HG03045 (cell line): Measurements from ENCODE around the gene GCK.

Experiments used
- ATAC-seq: cut with Tn5 transposase; IDR thresholded peaks from one replicate; pipeline ENCODE4 v1.9.1; 2021; ENCODE audit warnings: mild to moderate bottlenecking, moderate library complexity; ENCODE audit not compliant: unreplicated experiment

The GCK gene

DNA sequence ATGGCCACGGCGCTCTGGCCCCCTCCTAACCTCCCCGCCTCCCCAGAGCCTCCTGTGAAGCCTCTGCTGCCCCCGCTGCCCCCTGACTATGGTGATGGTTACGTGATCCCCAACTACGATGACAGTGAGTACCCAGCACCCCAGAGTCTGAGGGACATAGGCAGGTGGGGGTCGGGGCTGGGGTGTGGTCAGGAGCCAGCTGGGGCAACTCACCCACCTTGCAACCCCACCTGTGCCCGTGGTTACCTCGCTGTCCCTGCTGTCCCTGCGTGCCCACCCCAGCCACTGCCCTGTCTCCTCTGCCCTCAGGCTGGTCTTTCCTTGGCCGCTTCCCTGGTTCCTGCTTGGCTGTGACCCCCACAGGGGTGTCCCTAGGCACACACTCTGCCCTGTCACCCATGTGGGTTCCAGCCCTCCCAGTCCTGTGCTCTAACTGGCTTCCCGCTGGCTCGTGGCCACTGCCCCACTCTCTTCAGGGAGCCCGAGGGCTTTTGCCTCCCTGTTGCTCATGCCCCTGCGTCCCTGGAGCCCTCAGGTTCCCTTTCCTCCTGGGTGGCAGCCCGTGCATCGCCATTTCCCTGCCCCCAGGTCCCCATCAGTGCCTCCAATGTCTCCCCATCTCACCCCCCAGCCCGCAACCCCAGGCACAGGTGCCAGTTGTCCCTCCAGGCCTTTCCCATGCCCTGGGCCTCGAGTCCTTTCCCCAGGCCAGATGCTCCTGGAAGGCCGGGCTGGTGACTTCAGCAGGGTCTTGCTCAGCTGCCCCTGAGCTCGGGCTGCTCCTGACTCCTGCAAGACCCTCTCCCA is 81.1 kb downstream of the GCK start:
- no peak for ATAC-seq

DNA sequence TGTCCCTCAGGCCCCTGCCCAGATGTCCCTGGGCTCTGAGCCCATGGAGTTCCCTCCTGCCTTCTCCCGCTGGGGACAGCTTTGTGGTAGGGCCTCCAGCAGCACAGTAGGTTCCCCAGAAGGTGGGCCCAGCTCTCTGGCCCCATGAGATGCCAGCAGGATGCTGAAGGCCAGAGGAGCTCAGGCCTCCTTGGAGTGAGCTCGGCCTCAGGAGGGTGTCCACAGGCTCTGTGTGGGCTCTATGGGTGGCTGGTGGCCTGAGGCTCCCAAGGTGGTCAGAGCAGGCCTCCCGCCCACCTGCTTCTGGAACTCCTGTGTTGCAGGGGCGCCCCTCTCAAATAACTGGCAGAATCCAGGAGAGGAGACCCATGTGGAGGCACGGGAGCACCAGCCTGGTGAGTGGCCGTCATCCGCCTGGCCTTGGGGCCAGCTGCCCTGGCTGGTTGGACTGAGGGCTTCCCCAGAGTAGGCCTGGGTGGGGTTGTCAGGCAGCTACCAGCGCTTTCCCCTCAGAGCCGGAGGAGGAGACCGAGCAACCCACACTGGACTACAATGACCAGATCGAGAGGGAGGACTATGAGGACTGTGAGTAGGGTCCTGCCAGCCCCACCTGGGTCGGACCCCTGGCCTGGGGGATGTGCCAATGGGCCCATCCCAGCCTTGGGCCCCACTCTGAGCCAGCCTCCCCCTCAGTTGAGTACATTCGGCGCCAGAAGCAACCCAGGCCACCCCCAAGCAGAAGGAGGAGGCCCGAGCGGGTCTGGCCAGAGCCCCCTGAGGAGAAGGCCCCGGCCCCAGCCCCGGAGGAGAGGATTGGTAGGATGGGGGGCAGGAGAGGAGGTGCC is 81.9 kb downstream of the GCK start:
- ATAC-seq = no peak

DNA sequence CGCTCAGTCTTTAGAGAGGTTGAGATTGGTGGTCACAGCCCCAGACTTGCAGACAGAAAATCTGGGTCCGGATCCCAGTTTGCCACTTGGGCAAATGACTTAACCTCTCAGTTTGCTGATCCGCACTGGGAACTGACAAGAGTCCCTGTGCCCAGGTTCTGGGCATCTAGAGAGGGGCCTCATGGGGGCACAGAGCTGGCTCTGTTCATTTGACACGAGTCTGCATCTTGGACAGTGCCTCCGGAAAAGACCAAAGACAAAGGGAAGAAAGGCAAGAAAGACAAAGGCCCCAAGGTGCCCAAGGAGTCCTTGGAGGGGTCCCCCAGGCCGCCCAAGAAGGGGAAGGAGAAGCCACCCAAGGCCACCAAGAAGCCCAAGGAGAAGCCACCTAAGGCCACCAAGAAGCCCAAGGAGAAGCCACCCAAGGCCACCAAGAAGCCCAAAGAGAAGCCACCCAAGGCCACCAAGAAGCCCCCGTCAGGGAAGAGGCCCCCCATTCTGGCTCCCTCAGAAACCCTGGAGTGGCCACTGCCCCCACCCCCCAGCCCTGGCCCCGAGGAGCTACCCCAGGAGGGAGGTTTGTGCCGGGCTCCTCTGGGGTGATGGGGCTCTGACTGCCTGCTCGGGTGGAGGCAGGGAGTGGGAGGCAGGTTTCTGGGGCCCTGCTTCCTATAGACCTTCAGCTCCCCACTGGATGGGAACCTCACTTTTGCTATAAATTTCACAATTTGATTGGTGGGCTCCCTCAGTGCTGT is 82.8 kb downstream of the GCK start:
- ATAC-seq = no peak

DNA sequence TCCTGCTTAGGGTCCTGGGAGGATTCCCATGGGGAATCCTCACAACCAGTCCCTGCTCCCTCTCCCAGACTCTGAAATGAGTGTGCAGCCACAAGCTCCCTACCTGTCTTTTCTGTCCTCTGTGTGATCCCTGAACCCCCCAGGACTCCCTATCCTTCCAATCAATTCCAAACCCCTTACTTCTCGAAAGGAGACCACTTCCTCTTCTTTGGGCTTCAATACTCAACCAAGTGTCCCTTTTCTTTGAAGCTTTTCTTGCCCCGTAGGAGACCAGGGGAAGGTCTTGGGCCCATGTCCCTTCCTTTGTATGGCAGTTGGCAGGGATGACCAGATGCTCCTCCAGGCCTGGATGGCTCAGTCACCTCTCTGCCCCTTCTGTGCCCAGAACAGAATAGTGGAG is 83.4 kb downstream of the GCK start:
- ATAC-seq = no peak

DNA sequence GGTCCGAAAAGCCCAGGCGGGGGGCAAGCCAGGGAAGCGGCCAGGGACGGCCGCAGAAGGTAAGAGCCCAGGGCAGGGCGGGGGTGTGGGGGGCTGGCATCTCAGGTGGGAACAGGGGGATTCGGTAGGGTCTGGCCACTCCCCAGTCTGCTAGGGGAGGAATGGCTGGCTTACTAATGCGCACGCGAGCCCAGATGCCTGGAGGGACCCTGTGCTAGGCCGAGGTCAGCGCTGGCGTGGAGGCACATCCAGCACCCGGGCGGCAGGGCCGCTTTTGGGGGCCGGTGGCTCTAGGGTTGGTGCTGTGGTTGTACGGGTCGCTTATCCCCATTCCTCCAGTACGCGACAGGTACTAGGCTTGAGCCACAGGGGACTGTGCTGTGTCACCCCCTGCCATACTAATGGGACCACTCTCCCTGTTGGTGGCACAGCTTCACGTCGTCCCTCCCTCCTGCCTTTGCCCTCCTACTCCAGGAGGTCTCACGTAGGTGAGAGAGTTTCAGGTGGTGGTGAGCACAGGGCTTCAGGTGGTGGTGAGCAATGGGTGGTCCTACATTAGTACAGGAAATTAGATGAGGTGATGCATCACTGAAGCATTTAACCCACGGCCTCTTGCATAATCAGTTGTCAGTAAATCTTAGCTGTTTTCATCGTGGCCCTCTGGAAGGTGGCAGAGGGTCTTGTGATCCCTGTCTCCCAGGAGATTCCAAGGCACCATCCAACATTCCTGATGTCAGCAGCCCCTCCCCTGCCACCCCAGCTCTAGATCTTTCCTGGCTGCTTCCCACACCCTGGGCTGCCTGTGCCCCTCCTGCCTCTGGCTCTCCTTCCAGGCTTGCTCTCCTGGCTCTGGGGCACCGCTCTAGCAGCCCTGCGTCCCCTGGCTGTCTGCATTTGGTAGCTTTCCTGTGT is 84.1 kb downstream of the GCK start:
- no peak for ATAC-seq

DNA sequence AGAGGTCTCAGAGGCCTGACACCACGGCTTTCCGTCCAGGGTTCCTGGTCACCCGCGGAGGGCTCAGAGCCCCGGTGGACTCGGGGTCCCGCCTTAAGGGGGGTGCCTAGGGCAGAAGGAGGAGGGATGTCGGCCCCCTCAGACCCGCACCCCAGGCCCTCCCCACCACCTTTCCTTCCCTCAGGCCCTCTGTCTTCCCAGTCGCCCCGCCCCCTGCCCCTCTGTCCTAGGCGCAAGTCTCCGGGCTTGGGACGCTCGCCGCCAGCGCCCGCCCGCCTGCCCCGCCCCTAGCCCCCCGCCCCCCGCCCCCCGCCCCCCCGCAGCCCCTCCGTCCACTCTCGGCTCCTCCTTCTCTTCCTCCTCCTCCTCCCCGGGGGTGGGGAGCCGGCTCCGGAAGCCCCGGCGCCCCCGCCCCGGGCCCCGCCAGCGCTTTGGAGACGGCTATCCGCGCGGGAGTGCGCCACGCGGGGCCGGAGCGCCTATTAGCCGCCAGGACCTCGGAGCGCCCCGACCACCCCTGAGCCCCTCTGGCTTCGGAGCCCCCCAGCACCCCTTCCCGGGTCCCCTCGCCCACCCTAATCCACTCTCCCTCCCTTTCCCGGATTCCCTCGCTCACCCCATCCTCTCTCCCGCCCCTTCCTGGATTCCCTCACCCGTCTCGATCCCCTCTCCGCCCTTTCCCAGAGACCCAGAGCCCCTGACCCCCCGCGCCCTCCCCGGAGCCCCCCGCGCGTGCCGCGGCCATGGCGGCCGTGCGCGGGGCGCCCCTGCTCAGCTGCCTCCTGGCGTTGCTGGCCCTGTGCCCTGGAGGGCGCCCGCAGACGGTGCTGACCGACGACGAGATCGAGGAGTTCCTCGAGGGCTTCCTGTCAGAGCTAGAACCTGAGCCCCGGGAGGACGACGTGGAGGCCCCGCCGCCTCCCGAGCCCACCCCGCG is 85.0 kb downstream of the GCK start, which contains the start of gene AEBP1:
Gene AEBP1, plus strand, starts transcription at position 423 of the 937 bp plus-strand sequence. Its CDS starts 321 bp downstream, at position 744.
- no peak for ATAC-seq

DNA sequence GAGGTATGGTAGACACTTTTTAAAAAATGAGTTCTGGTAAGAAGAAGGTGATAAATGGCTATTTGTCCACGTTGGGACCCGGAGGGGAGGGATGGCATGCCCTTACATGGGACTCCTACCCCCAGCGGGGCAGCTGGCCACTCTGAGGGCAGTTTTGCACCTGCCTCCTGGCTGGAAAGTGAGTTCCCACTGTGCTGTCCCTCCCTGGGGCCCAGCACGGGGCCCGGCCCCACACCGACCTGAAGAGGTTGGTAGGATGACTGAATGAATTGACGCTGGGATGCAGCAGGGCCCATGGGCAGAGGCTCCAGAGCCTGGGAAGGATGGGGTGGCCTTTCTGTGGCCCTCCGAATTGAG is 85.7 kb downstream of the GCK start:
- no peak for ATAC-seq

DNA sequence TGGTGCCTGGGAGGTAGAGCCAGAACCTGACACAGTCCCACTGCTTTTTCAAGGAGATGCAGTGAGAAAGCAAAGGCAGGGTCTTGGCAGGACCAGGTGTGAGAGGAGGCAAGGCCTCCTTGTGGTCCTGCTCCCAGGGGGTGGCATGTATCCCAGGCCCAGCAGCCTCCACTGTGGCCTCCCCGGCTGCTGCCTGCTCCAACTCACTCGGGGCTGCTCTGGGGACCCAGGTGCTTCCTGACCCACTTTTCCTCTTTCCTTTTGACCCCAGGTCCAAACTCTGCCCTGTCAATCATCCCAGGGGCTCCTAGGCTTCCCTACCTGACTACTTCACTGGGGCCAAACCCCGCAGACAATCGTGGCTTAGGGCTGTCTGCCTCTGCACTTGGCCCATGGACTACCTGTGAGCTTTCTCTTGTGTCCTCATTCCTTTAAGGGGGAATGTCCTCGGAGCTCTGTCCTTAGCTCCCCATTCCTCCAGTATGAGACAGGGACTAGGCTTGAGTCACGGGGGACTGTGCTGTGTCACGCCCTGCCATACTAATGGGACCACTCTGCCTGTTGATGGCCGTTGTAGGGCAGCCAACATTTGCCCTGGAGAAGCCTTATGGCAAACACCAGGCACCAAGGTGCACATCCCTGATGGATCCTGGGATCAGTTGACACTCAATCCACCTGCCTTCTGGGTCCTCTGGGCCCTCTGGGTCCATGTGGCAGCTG is 86.2 kb downstream of the GCK start:
- ATAC-seq = no peak

DNA sequence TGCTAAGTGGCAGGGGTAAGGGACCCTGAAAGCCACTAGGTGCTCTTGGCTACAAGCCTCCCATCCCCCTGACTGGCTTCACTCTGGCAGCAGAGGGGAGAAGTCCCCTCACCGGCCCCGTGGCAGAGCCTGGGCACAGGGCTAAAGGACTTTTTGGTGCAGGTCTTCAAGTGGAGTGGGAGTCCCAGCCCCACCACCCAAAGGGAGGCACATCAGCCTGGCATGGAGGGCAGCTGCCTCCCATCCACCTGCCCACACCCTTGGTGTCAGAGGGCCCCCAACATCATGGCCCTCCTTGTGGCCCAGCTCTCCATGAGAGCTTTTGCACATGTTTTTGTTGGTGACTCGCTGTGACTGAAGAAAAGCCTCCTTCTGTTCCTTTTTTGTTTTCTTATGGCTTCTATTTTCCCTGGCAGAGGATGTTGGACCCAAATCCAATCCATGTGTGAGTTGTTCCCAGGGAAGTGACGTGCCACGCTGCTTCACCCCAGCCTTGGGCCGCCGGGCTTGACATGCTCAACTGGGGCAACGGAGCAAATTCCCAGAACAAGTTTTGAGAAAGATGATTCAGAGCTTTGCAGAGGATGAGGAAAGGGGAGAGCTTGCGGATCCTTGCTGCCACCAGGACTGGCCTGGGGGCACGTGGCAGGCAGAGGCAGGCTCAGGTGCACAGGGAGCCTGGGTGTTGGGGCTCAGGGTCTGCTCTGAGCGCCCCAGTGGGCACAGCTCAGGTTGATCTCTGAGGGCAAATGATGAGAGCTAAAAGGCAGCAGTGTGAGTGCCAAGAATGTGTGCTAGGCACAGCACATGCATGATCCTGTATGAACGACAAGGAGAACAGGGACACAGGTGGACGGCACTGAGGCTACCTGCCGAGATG is 87.0 kb downstream of the GCK start:
- ATAC-seq = no peak

DNA sequence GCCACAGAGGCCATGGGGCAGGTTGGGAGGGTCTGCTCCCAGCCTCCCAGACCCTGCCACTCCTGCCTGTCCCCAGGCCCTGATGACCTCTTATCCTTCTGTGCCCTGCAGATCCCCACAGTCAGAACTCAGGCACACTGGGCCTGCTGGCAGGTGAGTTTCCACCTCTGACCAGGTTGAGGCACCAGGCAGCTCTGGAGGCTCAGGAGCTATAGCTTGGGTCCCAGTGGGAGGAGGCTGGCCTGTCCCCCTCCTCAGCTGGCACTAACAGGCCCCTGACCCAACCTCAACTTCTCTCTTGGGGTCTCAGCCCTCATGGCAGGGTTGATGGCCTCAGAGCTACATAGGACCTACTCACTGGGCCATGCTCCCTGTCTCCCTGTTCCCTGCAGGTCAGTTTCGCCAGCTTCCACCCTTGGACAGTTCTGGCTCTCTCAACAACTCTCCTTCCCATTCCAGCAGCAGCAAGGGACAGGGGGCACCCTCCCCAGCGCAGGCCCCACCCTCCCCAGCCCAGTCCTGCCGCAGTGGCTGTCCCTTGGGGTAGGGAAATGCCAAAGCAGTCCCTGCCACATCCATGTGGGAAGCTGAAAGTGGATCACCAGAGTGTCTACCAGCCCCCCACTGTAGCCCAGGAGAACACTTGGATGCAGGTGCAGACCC is 87.8 kb downstream of the GCK start:
- no peak for ATAC-seq

DNA sequence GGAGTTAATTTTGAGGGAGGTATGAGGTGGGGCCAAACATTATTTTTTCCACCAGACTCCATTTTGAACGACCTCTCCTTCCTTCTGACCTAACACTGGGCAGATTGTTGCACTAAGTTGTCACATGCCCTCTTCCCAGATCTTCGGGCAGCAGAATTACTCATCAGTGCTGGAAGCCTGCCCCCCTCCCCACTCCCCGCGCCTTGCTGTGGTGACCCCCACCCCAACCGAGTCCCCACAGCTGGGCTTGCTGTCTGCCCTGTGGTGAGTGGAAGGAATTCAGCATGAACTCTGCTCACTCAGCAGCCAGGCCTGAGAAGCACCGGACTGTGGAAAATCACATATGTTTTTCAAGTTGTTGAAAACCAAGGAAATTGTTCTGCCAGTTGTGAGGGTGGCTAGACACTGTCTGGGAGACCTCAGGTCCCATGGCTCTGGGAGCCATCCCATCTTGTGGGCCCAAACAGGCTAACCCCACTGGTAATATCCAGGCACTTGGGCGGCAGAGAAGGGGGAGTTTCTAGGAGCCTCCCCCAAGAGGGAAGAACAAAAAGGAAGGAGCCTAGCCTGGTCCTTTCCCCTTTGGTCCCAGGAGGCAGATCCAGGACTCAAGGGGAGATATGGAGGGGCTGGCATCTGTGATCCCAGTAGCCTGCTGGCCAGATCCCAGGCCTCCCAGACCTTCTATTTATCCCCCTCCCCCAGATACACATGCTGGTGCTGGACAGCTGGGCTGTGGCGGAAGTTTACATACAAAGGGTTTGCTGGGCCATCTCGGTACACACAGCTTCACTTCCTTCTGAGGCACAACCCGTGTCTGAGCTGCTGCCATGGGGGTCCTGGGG is 88.6 kb downstream of the GCK start:
- no peak for ATAC-seq

DNA sequence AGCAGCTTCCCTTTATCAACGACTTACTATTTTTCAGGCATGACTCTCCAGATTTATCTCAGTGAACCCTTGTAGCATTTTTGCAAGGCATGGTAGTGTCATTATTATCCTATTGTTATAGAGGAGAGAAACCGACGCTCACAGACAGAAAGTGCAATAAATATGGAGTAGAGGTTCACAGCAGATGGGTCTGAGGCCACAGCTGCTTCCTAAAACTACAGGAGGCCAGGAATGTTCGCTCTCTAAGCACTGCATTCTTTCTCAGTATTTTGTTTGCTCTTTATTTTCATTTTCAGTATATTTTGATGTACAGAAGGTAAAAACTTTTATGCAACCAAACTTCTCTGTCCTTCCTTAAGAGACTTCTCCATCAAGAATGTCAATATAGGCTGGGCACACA is 89.6 kb downstream of the GCK start:
- ATAC-seq = no peak

DNA sequence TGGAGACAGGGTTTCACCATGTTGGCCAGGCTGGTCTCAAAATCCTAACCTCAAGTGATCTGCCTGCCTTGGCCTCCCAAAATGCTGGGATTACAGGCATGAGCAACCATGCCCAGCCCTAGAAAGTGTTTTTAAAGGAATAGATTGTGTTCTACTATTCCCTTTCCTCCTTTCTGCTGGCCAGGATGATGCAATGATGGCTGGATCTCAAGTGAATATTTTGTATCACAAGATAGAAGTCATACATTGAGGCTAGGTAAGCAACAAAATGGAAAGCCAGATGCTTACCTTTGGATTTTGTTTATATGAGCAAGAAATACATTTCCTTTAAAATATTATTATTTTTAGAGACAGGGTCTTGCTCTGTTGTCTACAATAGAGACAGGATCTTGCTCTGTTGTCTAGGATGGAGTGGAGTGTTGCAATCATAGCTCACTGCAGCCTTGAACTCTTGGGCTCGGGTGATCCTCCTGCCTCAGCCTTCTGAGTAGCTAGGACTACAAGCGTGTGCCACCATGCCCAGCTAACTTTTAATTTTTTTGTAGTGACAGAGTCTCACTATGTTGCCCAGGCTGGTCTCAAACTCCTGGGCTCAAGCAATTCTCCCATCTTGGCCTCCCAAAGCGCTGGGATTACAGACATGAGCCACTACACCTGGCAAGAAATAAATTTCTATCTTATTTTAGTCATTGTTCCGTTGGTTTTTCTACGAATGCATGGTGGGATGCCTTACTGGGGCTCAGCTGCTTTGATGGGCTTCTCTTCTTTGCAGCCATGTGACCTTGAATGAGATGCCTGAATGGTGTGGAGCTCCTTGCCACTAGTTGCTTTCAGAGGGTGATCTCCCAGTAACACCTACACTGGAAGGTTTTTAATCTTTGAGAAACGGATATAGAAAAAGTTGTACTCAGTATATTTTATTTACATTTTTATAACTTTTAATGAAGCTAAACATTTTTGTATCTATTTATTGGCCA is 90.9 kb downstream of the GCK start:
- no peak for ATAC-seq

DNA sequence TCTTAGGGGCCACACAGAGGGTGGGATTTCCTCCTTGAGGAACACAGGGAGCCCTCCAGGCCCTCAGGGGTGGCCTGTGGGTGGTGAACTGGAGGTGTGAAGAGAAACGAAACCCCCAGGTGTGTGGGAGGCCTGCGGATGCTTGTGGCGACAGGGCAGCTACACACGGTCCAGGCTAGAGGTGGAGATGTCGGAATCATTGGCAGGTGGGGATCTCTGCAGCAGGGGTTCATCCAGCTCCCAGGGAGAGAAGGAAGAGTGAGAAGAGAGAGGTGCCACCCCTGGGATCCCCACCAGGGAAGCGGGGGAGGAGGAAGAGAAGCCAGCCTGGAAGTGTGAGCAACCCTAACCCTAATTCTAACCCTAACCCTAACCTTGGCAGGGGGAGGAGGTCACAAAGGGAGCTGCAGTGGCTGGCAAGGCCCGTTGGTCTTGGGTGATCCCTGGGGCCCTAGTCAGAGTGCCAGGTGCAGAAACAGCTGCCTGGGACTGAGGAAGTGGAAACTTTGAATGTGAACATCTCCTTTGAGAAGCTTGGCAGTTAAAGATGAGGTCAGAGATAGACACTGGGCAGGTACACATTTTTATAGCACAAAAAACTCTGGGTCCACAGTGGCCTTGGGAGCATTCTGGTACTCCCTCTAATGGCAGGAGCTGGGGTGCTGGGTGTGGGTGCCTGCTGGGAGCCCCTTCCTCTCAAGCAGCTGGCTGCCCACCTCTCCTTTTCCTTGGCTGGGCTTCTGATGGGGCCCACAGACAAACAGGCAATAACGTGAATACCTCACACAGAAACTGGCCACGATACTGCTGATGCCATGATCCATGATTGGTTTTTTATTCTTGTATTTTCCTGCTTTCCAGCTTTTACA is 91.9 kb downstream of the GCK start:
- no peak for ATAC-seq
